ENCODE measurements around the gene SPTY2D1. TPM values are rescaled to one million over a fixed set of nuclear protein-coding genes. Genes with fewer than 3 reads are reported as not detected.

Gene SPTY2D1
- total and polyA plus RNA-seq, 4 donors = 3.0 to 11.8 (median 7.3) TPM

GRCh38 chr11:18567081-18567480 lies 67.1 kb downstream of the SPTY2D1 start:
- no peak overlapping the region for H3K9ac ChIP-seq (ENCODE audit: low read depth in 1 of 2, low read length in 2 of 2)
- no peak for DNase-seq (ENCODE audit: low spot score)
- TF ChIP-seq MAX (IDR thresholded peaks at IDR 0.05) (no peak), RAD21 (IDR thresholded peaks at IDR 0.05) (no peak), HNF4A (conservative IDR thresholded peaks at IDR 0.05) (no peak), ATF3 (IDR thresholded peaks at IDR 0.05) (no peak), REST (IDR thresholded peaks at IDR 0.05) (no peak), EGR1 (IDR thresholded peaks at IDR 0.05; ENCODE audit: low read depth in 2 of 2) (no peak), RXRA (IDR thresholded peaks at IDR 0.05) (no peak), JUND (IDR thresholded peaks at IDR 0.05) (no peak), CTCF (IDR thresholded peaks at IDR 0.05; ENCODE audit: low read depth, low read length, missing input control) (no peak), TAF1 (conservative IDR thresholded peaks at IDR 0.05) (no peak), FOXA1 (IDR thresholded peaks at IDR 0.05) (no peak), NR2F2 (IDR thresholded peaks at IDR 0.05) (no peak), YY1 (IDR thresholded peaks at IDR 0.05) (no peak), ZBTB33 (IDR thresholded peaks at IDR 0.05) (no peak), SP1 (IDR thresholded peaks at IDR 0.05) (no peak), GABPA (IDR thresholded peaks at IDR 0.05 in 1 of 2, conservative IDR thresholded peaks at IDR 0.05 in 1 of 2) (no peak)
- WGBS = 95% methylated on average over 3 of the region's 3 CpGs
- no peak overlapping the region for H3K27ac ChIP-seq (ENCODE audit: low read depth in 1 of 2, low read length in 2 of 2)
- no peaks in the 10 kb centered on the region for H3K27me3 ChIP-seq (ENCODE audit: control insufficient read depth in 4 of 4, insufficient read depth in 4 of 4, low read length in 3 of 4)
- H3K9me3 ChIP-seq (ENCODE audit: control insufficient read depth in 4 of 4, low read length in 3 of 4) = no peaks in the 10 kb centered on the region
- peaks cover 6 to 20% (median 14%) of the 10 kb centered on the region in 4 donors for H3K36me3 ChIP-seq (ENCODE audit: control insufficient read depth in 4 of 4, insufficient read depth in 3 of 4, low read depth in 1 of 4, low read length in 3 of 4)
- no peak overlapping the region for H3K4me3 ChIP-seq (ENCODE audit: low read depth in 1 of 3, low read length in 3 of 3)
- no peaks in the 10 kb centered on the region for H3K4me1 ChIP-seq (ENCODE audit: control insufficient read depth in 4 of 4, insufficient read depth in 4 of 4, low read length in 3 of 4)

GRCh38 chr11:18566406-18566805 lies 67.7 kb downstream of the SPTY2D1 start:
- peaks cover 10 to 23% (median 13%) of the 10 kb centered on the region in 4 donors for H3K36me3 ChIP-seq (ENCODE audit: control insufficient read depth in 4 of 4, insufficient read depth in 3 of 4, low read depth in 1 of 4, low read length in 3 of 4)
- H3K27ac ChIP-seq (ENCODE audit: low read depth in 1 of 2, low read length in 2 of 2) = no peak overlapping the region
- H3K9me3 ChIP-seq (ENCODE audit: control insufficient read depth in 4 of 4, low read length in 3 of 4) = no peaks in the 10 kb centered on the region
- DNase-seq (ENCODE audit: low spot score) = no peak
- no peaks in the 10 kb centered on the region for H3K4me1 ChIP-seq (ENCODE audit: control insufficient read depth in 4 of 4, insufficient read depth in 4 of 4, low read length in 3 of 4)
- TF ChIP-seq FOXA1 (IDR thresholded peaks at IDR 0.05) (no peak), JUND (IDR thresholded peaks at IDR 0.05) (no peak), SP1 (IDR thresholded peaks at IDR 0.05) (no peak), YY1 (IDR thresholded peaks at IDR 0.05) (no peak), CTCF (IDR thresholded peaks at IDR 0.05; ENCODE audit: low read depth, low read length, missing input control) (no peak), MAX (IDR thresholded peaks at IDR 0.05) (no peak), RXRA (IDR thresholded peaks at IDR 0.05) (no peak), TAF1 (conservative IDR thresholded peaks at IDR 0.05) (no peak), ATF3 (IDR thresholded peaks at IDR 0.05) (no peak), HNF4A (conservative IDR thresholded peaks at IDR 0.05) (no peak), RAD21 (IDR thresholded peaks at IDR 0.05) (no peak), NR2F2 (IDR thresholded peaks at IDR 0.05) (no peak), ZBTB33 (IDR thresholded peaks at IDR 0.05) (no peak), GABPA (IDR thresholded peaks at IDR 0.05 in 1 of 2, conservative IDR thresholded peaks at IDR 0.05 in 1 of 2) (no peak)
- H3K4me3 ChIP-seq (ENCODE audit: low read depth in 1 of 3, low read length in 3 of 3) = no peak overlapping the region
- no peak overlapping the region for H3K9ac ChIP-seq (ENCODE audit: low read depth in 1 of 2, low read length in 2 of 2)
- no peaks in the 10 kb centered on the region for H3K27me3 ChIP-seq (ENCODE audit: control insufficient read depth in 4 of 4, insufficient read depth in 4 of 4, low read length in 3 of 4)
